ENCODE data around the gene VIM. TPM values are rescaled to one million over a fixed set of nuclear protein-coding genes. Genes with fewer than 3 reads are reported as not detected.

VIM gene
- total RNA-seq, 6 experiments from 2014 or later, result 39.3 to 160 (median 97.4) TPM

GRCh38 chr10:17255512-17255911 is 27.5 kb downstream of the VIM start:
- DNase-seq (no peak), ATAC-seq (no peak)
- intact Hi-C loops (cut with DNase I), result loop anchor here in 1 of 2 donors (5.0 kb wide), 1 partner anchor 413 kb away; no protein-coding TSS in a partner anchor
- Histone ChIP-seq H3K4me1 (no peaks in the 10 kb centered on the region), H3K27ac (no peak overlapping the region), H3K27me3 (no peaks in the 10 kb centered on the region), H3K4me3 (no peak overlapping the region), H3K9me3 (no peaks in the 10 kb centered on the region), H3K36me3 (no peaks in the 10 kb centered on the region)
- WGBS (ENCODE audit: insufficient coverage, low coverage, low lambda C conversion rate, missing lambda C conversion rate), result 75% methylated on average over 3 of the region's 3 CpGs
- TF ChIP-seq CTCF (IDR thresholded peaks at IDR 0.05) (no peak), POLR2A (IDR thresholded peaks at IDR 0.05) (no peak)

GRCh38 chr10:17256051-17256450 is 28.0 kb downstream of the VIM start:
- DNase-seq (no peak), ATAC-seq (no peak)
- Histone ChIP-seq H3K27ac (no peak overlapping the region), H3K4me1 (no peaks in the 10 kb centered on the region), H3K9me3 (no peaks in the 10 kb centered on the region), H3K4me3 (no peak overlapping the region), H3K27me3 (no peaks in the 10 kb centered on the region), H3K36me3 (no peaks in the 10 kb centered on the region)
- WGBS (ENCODE audit: insufficient coverage, low coverage, low lambda C conversion rate, missing lambda C conversion rate), result 77% methylated on average over 1 of the region's 1 CpG
- TF ChIP-seq CTCF (IDR thresholded peaks at IDR 0.05), result no peak
- TF ChIP-seq POLR2A (IDR thresholded peaks at IDR 0.05), result no peak
- intact Hi-C loops (cut with DNase I), result loop anchor here in 1 of 2 donors (5.0 kb wide), 1 partner anchor 414 kb away; no protein-coding TSS in a partner anchor

- DNase-seq (no peak), ATAC-seq (no peak)
- no peak for TF ChIP-seq POLR2A (IDR thresholded peaks at IDR 0.05)
- TF ChIP-seq CTCF (IDR thresholded peaks at IDR 0.05), result no peak
- Histone ChIP-seq H3K9me3 (no peaks in the 10 kb centered on the region), H3K27me3 (no peaks in the 10 kb centered on the region), H3K27ac (no peak overlapping the region), H3K4me3 (no peak overlapping the region), H3K4me1 (no peaks in the 10 kb centered on the region), H3K36me3 (no peaks in the 10 kb centered on the region)
- WGBS (ENCODE audit: insufficient coverage, low coverage, low lambda C conversion rate, missing lambda C conversion rate), result 57% methylated on average over 5 of the region's 5 CpGs
- intact Hi-C loops (cut with DNase I), result loop anchor here in 1 of 2 donors (5.0 kb wide), 1 partner anchor 414 kb away; no protein-coding TSS in a partner anchor
Observed at GRCh38 chr10:17256627-17257026, 28.6 kb downstream of the VIM start.

DNA sequence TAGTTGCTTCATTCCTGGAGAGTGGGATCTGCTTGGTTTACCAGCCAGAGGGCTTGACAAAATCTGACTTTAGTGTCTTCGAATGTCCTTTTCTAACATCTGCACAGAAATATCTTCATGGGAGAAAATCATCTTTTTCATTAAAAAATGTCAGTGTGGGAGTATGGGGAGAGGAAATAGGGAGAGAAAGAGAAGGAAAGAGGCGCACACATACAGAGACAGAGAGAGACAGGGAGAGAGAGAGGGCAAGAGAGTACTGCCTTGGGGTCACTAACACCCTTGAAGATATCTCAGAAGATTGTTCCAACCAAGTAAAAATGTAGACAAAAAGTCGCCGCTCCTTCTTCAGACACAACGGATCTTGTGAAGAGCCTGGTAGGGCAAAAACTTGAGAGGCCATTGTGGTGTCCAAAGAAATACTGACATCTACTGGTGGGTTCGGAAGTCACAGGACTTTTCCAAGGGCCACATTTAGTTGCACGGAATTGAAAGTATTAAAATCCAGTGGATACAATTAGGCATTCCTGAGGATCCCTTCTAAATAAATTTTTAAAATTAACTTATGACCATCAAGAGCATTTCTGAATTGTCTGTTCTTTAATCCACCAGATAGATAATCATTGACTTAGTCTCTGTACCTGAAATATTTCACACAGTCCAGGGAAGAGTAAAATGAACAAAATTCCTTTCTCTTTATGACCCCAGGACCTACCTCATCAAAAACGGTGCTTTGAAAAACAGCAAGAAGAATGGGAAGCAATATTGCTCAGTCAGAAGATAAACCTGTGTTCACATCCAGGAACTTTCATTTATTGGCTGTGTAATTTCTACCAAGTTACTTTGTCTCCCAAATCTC is 29.7 kb downstream of the VIM start:
- intact Hi-C loops (cut with DNase I), result loop anchor here in 1 of 2 donors (5.0 kb wide), 1 partner anchor 415 kb away; no protein-coding TSS in a partner anchor
- 11% methylated on average over 8 of the region's 8 CpGs for WGBS (ENCODE audit: insufficient coverage, low coverage, low lambda C conversion rate, missing lambda C conversion rate)
- H3K27me3 ChIP-seq, result no peaks in the 10 kb centered on the region
- H3K36me3 ChIP-seq, result no peaks in the 10 kb centered on the region
- no peak overlapping the region for H3K4me3 ChIP-seq
- H3K27ac ChIP-seq, result no peak overlapping the region
- peak in 1 of 3 donors; percentile 49 for DNase-seq
- peaks cover 0 to 7% (median 0%) of the 10 kb centered on the region in 4 donors for H3K9me3 ChIP-seq
- TF ChIP-seq POLR2A (IDR thresholded peaks at IDR 0.05), result no peak
- peak; percentile 81 to 85 (median 81) for TF ChIP-seq CTCF (IDR thresholded peaks at IDR 0.05)
- peak; percentile 92 to 97 (median 95) for ATAC-seq
- H3K4me1 ChIP-seq, result no peaks in the 10 kb centered on the region

Data from right lobe of liver (tissue), 6 donors.